ENCODE measurements around the gene MED8.

Gene MED8

GRCh38 chr1:43334453-43335205 is 55.0 kb downstream of the MED8 start:
- DNase-seq (ENCODE audit: low read depth): no peak

All from fibroblast of the conjunctiva (primary cell).